Stimulated activated CD8-positive, alpha-beta memory T cell treated with anti-CD3 and anti-CD28 coated beads, Interleukin-2, amount 100 ng/mL, for 48 hours (primary cell): ENCODE data around the gene TBC1D8.
A peak's percentile ranks its signal among the peaks of the same experiment; 100 is the strongest.

ENCODE experiments used
- DNase-seq, 2 donors: peaks; one replicate each; pipeline ENCODE4 v3.0.0-alpha.2; 2020; ENCODE audit warnings: low read depth in 2 of 2

The TBC1D8 gene

GRCh38 chr2:101027852-101028251 is 123.3 kb downstream of the TBC1D8 start:
- DNase-seq = no peak

DNA sequence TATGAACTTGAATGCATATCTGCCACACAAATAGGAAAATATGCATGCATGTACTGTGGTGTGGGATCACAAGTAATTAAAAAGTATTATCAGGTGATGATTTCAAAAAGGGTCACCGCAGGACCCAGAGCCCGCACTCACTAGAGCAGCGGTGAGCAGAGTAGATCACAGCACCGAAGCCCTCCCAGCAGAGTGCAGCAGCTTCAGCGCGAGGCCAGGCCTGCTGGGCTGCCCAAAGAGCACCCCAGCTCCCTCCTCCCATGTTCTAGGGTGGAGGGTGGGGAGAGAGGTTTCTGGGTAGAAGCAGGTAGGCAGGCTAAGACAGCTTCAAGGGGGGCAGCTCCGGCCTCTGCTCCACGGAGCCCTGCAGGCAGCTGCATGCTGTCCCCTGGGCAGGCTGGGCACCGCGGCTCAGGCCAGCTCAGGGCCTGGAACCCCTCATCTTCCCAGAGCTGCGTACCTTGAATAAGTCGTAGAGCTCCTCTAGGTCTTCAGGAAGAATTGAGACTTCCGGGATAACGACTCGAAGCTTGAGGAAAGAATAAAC is 124.2 kb downstream of the TBC1D8 start:
- no peak for DNase-seq

- no peak for DNase-seq
These were observed 124.9 kb downstream of the TBC1D8 start for GRCh38 chr2:101026253-101026701.

DNA sequence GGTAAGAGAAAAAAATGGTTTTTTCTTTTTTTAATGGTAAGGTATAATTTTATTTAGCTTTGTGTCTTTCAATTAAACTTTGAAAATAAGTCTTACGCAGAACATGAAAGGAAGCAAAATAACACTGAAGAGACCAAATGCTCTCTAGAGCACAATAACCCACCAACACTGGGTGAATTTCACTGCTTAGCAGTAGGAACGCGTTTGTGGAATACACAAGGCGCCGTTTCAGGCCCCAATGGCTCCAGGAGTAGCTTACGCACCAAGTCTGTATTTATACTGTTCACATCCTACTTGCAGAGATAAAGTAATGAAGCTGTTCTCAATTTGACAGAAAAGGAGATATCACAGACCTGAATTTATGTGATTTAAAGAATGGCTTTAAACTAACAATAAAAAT is 125.6 kb downstream of the TBC1D8 start:
- no peak for DNase-seq

GRCh38 chr2:101023327-101024107 is 127.7 kb downstream of the TBC1D8 start:
- no peak for DNase-seq

GRCh38 chr2:101022221-101022620 is 129.0 kb downstream of the TBC1D8 start:
- no peak for DNase-seq

GRCh38 chr2:101018934-101019333 is 132.2 kb downstream of the TBC1D8 start:
- DNase-seq = no peak

GRCh38 chr2:101017371-101017770 is 133.8 kb downstream of the TBC1D8 start:
- DNase-seq = no peak

- no peak for DNase-seq
These were observed 136.8 kb downstream of the TBC1D8 start for GRCh38 chr2:101014264-101014857.

- DNase-seq = no peak
These were observed 138.4 kb downstream of the TBC1D8 start for GRCh38 chr2:101012706-101013181.

DNA sequence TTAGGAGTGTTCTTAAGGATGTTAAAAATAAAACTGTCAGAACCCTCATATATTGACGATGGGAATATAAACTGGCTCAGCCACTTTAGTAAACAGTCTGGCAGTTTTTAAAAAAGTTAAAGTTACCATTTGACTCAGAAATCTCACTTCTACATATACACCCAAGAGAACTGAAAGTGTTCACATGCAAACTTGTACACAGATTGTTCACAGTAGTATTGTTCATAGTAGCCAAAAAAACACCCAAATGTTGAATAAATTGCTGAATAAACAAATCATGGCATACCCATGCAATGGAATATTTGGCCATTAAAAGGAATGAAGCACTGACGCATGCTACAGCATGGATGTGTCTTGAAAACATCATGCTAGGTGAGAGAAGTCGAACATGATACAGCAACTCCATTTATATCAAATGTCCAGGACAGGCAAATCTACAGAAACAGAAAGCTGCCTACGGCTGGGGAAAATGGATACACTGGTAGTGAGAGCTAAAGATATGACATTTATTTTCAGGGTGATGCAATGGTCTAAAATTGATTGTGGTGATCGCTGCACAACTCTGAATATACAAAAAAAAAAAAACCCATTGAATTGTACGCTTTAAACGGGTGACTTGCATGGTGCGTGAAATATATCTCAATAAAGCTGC is 139.0 kb downstream of the TBC1D8 start:
- DNase-seq = no peak

- no peak for DNase-seq
These were observed 140.0 kb downstream of the TBC1D8 start for GRCh38 chr2:101011152-101011551.

DNA sequence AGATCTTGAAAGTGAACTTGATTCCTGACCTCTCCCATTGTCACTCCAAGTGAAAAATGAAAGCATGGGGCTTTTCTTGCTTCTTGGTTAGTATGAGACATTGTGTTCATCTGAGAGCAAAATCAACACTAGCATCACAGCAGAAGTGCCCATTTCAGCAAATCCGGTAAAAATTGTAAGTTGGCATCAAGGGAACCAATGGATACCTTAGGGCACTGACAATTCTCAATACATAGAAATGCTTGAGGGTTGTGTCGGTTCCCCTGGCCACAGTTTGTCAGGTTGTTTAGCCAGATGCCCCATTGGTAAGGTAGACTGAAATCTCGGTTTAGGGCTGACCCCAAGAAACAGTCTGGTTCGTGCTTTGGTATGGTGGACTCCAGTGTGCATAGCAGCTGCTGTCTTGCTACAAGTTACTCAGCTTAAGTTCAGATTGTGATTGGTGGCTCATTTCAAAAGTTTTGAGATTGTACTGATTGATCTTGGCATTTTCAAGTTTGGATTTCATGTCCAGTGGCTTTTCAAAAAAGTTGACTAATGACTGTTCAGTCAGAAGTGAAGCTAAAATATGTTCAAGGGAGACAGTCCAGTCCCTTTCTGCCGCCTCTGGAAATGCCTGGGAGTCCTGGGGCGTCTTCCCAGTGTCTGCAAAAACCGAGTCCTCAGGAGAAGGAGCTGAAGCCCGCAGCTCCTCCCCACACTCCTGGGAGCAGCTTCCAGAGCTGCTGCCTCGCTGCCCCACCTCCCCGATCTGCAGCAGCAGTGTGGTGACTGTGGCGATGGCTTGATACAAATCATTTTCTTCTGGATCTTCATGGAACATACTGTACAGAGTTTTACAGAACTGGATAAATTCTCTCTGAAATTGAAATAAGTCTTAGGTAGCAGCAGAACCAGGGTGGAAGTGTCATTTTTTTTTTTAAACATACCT is 143.5 kb downstream of the TBC1D8 start:
- DNase-seq = no peak

DNA sequence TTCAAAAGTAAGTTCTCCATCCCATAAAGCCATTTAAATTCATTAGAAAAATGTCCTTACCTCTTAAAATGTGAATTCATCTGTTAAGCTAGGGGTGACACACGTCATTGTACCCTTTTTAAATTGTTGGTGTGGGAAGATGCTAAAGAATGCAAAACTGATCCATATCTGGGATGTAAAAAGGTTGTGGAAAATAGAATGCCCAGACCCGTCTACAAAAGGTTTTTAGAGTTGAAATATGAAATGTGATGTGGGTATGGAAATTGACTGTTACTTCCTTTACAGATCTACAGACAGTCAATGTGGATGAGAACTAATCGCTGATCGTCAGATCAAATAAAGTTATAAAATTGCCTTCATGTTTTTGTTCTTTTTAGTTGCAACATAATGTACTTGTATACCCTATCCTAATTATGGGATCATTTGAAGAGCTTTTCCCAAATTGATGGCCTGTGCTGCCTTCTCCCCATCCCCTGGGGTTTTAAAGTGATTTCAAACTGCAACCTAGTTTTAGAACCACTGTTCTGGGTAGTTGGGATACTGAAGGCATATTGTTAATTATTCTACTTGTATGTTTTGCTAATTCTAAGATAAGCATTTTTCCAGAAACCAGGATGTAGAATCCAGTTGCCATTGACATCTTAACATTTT is 145.0 kb downstream of the TBC1D8 start:
- no peak for DNase-seq

- DNase-seq = no peak
These were observed 146.4 kb downstream of the TBC1D8 start for GRCh38 chr2:101004620-101005325.

DNA sequence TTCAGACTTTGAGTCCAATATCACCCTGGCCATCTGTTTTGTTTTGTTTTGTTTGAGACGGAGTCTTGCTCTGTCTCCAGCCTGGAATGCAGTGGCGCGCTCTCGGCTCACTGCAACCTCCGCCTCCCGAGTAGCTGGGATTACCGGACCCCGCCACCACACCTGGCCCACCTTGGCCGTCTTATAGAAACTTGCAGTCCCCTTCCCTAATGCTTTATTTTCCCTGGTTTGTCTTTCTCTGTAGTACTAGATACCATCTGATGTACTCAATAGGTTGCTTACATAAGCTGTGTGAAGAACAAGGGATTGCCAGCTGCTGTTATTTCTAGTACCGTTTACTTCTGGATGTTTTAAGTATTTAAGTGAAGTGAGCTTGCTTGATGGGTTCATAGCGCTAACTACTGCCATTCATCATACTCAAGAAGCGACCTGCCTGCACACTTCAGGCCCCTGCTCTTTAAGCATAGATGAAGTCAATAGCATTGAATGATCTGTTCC is 147.9 kb downstream of the TBC1D8 start:
- no peak for DNase-seq

GRCh38 chr2:101002562-101003277 is 148.5 kb downstream of the TBC1D8 start:
- DNase-seq = no peak

- DNase-seq = peak; percentile 91 to 93
These were observed 149.3 kb downstream of the TBC1D8 start, which contains the start of gene RPL31 for GRCh38 chr2:101001691-101002561. RPL31 (plus strand) TSS chr2:101002289; CDS start chr2:101002702, 413 bp downstream.
